Measurements from ENCODE around the gene MOGAT3.

GRCh38 chr7:101156277-101156676 lies 44.6 kb downstream of the MOGAT3 start:
- TF ChIP-seq ZNF512 (CRISPR knock-in tag; IDR thresholded peaks at IDR 0.05; ENCODE audit: borderline replicate concordance) (no peak), NR2C2 (CRISPR knock-in tag; IDR thresholded peaks at IDR 0.05) (no peak), ATF1 (CRISPR knock-in tag; IDR thresholded peaks at IDR 0.05) (no peak), CTCF (IDR thresholded peaks at IDR 0.05) (no peak), GABPB1 (CRISPR knock-in tag; IDR thresholded peaks at IDR 0.05) (no peak), ATF2 (CRISPR knock-in tag; IDR thresholded peaks at IDR 0.05; ENCODE audit: borderline replicate concordance, low read depth) (no peak), CREB1 (CRISPR knock-in tag; IDR thresholded peaks at IDR 0.05) (no peak), RELA (CRISPR knock-in tag; IDR thresholded peaks at IDR 0.05; ENCODE audit: borderline replicate concordance) (no peak), ZNF416 (CRISPR knock-in tag; IDR thresholded peaks at IDR 0.05) (no peak), SP1 (CRISPR knock-in tag; conservative IDR thresholded peaks at IDR 0.05) (no peak), PRRX2 (CRISPR knock-in tag; IDR thresholded peaks at IDR 0.05) (no peak), MAX (CRISPR knock-in tag; IDR thresholded peaks at IDR 0.05) (no peak)
